ENCODE results near the gene CLRN2.

DNA sequence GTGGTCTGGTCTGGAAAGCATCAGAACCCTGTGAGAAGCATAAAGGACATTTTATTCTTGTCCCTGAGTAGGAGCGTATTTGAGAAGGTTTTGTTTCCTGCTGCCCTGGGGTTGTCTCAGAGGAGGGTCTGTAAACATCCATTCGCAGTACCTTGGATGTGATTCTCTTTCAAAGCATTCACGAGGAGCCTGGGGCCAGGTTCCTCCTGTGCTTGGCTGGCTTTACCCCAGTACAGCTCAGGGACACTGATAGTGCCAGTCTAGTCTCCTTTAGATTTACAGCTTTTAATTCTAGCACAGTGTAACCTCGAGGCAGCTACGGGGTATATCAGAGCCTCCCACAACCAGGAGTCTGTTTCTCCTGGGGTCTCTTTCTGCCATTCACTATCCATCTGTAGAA is 2.7 kb downstream of the CLRN2 start:
- TF ChIP-seq, protein P1, sequence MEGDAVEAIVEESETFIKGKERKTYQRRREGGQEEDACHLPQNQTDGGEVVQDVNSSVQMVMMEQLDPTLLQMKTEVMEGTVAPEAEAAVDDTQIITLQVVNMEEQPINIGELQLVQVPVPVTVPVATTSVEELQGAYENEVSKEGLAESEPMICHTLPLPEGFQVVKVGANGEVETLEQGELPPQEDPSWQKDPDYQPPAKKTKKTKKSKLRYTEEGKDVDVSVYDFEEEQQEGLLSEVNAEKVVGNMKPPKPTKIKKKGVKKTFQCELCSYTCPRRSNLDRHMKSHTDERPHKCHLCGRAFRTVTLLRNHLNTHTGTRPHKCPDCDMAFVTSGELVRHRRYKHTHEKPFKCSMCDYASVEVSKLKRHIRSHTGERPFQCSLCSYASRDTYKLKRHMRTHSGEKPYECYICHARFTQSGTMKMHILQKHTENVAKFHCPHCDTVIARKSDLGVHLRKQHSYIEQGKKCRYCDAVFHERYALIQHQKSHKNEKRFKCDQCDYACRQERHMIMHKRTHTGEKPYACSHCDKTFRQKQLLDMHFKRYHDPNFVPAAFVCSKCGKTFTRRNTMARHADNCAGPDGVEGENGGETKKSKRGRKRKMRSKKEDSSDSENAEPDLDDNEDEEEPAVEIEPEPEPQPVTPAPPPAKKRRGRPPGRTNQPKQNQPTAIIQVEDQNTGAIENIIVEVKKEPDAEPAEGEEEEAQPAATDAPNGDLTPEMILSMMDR (IDR thresholded peaks at IDR 0.05 in 2 of 3, conservative IDR thresholded peaks at IDR 0.05 in 1 of 3; ENCODE audit: borderline replicate concordance in 1 of 3, insufficient read depth in 1 of 3, low read depth in 2 of 3, low read length in 2 of 3) = no peak
- no peak for TF ChIP-seq FOSL1 (IDR thresholded peaks at IDR 0.05; ENCODE audit: low read depth)
- TF ChIP-seq POLR2A (IDR thresholded peaks at IDR 0.05; ENCODE audit: borderline replicate concordance, extremely low read depth, insufficient read depth, insufficient read length) = no peak
- no peak for TF ChIP-seq EZH2 (IDR thresholded peaks at IDR 0.05)
- TF ChIP-seq, protein P2, sequence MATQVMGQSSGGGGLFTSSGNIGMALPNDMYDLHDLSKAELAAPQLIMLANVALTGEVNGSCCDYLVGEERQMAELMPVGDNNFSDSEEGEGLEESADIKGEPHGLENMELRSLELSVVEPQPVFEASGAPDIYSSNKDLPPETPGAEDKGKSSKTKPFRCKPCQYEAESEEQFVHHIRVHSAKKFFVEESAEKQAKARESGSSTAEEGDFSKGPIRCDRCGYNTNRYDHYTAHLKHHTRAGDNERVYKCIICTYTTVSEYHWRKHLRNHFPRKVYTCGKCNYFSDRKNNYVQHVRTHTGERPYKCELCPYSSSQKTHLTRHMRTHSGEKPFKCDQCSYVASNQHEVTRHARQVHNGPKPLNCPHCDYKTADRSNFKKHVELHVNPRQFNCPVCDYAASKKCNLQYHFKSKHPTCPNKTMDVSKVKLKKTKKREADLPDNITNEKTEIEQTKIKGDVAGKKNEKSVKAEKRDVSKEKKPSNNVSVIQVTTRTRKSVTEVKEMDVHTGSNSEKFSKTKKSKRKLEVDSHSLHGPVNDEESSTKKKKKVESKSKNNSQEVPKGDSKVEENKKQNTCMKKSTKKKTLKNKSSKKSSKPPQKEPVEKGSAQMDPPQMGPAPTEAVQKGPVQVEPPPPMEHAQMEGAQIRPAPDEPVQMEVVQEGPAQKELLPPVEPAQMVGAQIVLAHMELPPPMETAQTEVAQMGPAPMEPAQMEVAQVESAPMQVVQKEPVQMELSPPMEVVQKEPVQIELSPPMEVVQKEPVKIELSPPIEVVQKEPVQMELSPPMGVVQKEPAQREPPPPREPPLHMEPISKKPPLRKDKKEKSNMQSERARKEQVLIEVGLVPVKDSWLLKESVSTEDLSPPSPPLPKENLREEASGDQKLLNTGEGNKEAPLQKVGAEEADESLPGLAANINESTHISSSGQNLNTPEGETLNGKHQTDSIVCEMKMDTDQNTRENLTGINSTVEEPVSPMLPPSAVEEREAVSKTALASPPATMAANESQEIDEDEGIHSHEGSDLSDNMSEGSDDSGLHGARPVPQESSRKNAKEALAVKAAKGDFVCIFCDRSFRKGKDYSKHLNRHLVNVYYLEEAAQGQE (IDR thresholded peaks at IDR 0.05; ENCODE audit: low read depth) = no peak
- TF ChIP-seq, protein P3, sequence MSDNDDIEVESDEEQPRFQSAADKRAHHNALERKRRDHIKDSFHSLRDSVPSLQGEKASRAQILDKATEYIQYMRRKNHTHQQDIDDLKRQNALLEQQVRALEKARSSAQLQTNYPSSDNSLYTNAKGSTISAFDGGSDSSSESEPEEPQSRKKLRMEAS (IDR thresholded peaks at IDR 0.05) = no peak
- no peak for TF ChIP-seq YY1 (IDR thresholded peaks at IDR 0.05; ENCODE audit: extremely low read depth, insufficient replicate concordance, low read depth, low read length)

Measured in HCT116 (cell line).